ENCODE results near the gene WFDC6.

Gene WFDC6

GRCh38 chr20:45515147-45515913 is 24.0 kb downstream of the WFDC6 start, which contains the start of gene SPINT3:
Gene SPINT3, minus strand, starts transcription at chr20:45515622. Its CDS starts 14 bp downstream, at chr20:45515608.
- DNase-seq (ENCODE audit: extremely low read depth, low read depth): no peak
- no peak for TF ChIP-seq CTCF (IDR thresholded peaks at IDR 0.05; ENCODE audit: low read depth, low read length)

GRCh38 chr20:45510242-45510862 is 28.9 kb downstream of the WFDC6 start:
- TF ChIP-seq CTCF (IDR thresholded peaks at IDR 0.05; ENCODE audit: low read depth, low read length): no peak
- no peak for DNase-seq (ENCODE audit: extremely low read depth, low read depth)

- no peak for TF ChIP-seq CTCF (IDR thresholded peaks at IDR 0.05; ENCODE audit: low read depth, low read length)
- no peak for DNase-seq (ENCODE audit: extremely low read depth, low read depth)
Measured at GRCh38 chr20:45509091-45509490, 30.2 kb downstream of the WFDC6 start.

- no peak for DNase-seq (ENCODE audit: extremely low read depth, low read depth)
- no peak for TF ChIP-seq CTCF (IDR thresholded peaks at IDR 0.05; ENCODE audit: low read depth, low read length)
Measured at GRCh38 chr20:45508068-45508886, 31.0 kb downstream of the WFDC6 start.

- TF ChIP-seq CTCF (IDR thresholded peaks at IDR 0.05; ENCODE audit: low read depth, low read length): no peak
- no peak for DNase-seq (ENCODE audit: extremely low read depth, low read depth)
Measured at GRCh38 chr20:45507011-45507820, 32.1 kb downstream of the WFDC6 start.

- DNase-seq (ENCODE audit: extremely low read depth, low read depth): no peak
- TF ChIP-seq CTCF (IDR thresholded peaks at IDR 0.05; ENCODE audit: low read depth, low read length): no peak
Measured at GRCh38 chr20:45506398-45506797, 32.9 kb downstream of the WFDC6 start.

Data from AG09319 (cell line).